HG02840 (cell line): ENCODE results near the gene PAM16.

Experiments used
- ATAC-seq: cut with Tn5 transposase; IDR thresholded peaks from one replicate; pipeline ENCODE4 v1.9.1; 2021; ENCODE audit warnings: mild to moderate bottlenecking, moderate library complexity, moderate number of reproducible peaks; ENCODE audit not compliant: unreplicated experiment, low FRiP score

The PAM16 gene

GRCh38 chr16:4322121-4323052, 28.7 kb downstream of the PAM16 start:
- no peak for ATAC-seq

GRCh38 chr16:4321286-4322120, 29.6 kb downstream of the PAM16 start:
- ATAC-seq = no peak

DNA sequence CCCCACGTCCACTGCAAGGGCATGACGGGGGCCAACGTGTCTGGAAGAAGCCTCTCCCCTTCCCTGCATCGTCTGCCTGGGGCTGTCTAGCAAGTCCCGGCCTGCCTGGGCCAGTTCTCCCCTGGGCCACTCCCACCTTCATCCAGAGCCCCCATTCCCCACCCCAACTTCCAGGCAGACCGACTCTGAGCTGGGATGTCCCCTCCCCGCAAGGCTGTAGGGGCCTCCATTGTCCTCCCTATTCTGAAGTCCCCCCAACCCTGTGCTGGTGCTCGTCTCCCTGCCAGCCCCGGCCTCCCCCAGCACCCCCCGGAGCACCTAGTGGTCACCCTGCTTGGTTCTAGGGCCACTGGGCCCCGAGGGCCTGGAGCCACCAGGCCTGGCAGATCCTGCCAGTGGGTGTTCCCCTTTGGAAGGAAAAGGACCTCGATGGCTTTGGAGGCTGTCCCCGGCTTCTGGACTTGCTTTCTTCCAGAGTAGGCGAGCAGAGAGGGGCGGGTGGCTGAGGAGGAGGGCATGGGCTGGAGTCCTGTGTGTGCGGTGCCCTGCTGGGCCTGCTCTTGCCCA, 30.5 kb downstream of the PAM16 start:
- ATAC-seq = no peak

DNA sequence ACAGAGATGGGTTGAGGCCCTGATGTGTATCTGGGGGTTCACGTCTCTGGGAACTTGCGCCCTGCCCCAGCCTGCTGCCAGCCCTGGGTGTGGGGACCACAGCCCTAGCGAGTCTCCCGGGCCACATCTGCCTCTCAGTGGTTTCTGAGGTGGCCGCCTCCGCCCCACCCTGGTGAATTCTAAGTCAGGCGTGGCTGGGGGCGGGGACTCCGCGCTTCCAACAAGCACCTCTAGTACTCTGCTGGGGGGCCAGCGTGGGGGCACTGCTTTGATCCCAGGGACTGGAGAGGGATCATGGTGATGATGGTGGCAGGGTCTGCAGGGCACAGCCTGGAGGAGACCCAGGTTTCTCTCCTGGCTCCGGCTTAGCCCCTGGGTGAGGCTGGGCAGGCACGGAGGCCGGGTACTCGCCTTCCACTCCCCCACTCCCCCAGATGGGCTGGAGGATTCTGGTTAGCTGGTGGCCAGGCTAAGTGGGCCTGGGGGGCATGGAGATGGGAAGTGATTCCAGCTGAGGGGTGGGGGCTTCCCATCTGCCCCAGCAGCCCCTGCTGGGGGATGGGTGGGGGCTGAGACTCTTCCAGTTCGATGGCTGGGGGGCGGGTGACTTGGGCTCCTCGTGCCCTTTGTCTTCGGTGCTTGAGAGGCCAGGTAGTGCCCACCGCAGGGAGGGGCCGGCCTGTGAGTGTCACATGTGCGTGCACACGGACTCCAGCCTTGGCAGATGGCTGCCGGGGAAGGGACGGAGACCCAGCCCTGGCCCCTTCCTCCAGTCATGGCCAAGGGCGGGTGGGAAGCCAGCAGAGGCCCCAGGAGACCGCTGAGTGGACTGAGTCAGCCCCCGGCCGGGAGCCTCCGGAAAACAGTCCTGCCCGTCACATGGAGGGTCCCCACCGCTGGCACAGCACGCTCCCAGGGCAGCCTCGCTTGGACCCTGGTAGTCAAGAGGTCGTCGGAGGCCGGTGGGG, 31.4 kb downstream of the PAM16 start:
- ATAC-seq = no peak

DNA sequence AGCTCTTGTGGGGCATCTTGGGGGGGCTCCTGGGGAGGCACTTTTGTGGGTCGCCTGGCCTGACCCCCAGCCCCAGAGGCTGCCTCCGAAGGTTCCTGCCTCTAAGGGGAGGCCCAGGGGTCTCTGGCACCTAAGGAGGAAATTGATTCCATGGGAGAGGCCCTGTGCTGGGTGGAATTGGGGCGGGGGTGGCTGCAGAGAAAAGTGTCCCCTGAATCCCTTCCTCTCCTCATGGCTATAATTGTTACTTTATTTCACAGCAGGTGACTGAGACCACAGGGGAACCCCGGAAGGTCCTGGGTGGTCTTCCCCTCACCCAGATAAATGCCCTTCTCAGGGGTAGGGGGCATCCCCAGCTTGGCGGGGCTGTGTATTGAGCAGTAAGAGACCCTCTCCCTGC, 32.2 kb downstream of the PAM16 start:
- no peak for ATAC-seq

GRCh38 chr16:4318451-4318910, 32.6 kb downstream of the PAM16 start:
- ATAC-seq = no peak

- ATAC-seq = no peak
These were observed 33.3 kb downstream of the PAM16 start for GRCh38 chr16:4317532-4318450.

GRCh38 chr16:4316864-4317531, 34.1 kb downstream of the PAM16 start:
- no peak for ATAC-seq

DNA sequence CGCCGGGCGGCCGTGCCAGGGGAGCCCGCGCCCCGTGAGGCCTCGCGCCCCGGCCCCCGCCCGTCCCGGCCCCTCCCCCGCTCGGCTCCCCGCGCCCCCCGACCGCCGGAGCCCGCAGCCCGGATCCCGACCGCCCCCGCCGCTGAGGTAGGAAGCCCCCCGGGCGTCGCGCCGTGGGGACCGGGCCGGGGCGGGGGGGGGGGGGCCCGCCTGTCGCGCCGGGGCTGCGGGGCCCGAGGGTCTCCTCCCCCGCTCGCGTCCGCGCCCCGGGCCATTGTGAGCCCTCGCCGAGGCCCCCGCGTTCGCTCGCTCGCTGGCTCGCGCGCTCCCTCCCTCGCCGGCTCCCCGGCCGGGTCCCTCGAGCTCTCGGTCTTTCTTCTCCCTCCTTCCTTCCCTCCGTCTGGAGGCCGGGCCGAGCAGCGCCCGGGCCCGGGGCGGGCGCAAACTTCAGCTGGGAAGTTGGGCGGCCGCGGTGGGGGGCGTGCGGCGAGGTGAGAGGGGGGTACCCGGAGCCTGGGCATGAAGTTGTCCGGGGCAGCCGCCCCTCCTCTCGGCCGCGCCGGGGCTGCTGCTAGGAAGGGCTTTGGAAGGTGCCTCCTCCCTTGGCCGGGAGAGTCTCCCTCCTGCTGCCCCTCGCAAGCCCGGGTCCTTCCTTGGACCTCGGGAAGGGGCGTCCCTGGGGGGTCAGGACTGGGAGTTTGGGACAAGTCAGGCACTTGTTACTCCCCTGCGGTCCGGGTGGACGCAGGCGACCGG, 34.8 kb downstream of the PAM16 start:
- no peak for ATAC-seq

DNA sequence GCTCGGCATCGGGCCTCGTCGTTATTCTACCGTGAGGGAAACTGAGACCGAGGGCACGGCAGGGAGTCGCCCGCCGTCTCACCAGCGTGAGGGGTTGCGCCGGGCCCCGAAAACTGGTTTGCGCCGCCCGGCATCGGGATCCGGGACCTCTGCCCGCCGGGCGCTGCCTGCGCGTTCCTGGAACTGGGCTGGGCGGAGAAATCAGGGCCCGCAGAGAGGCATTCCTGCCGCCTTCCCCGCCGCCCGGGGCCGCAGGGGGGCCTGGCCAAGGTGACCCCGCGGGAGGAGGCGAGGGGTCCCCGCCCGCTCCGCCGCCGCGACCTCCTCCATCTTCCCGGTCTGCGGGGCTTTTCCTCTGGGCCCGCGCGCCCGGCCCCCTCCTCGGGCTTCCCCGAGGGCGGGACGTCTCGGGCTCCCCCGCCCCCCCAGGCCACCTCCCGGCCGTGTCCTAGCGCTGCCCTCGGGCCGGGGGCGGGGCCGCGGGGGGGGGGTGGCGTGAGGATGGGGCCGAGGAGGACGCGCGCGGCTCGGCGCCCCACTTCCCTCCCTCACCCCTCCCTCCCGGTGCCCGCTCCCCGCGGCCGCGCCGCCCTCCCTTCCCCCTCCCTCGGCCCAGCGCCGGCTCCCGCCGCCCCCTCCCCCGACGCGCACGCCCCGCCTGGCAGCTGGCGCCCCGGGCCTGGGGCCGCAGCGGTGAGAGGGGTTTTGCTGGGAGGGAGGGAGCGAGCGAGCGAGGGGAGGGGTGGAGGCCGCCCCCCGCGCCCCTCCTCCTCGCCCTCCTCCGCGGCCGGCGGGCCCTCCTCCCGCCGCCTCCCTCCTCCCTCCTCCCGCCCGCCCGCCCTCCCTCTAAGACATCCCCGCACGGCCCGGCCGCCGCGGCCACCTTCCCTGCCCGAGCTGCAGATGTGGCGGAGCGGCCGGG, 35.7 kb downstream of the PAM16 start, which contains the start of gene GLIS2:
Gene GLIS2 (plus strand): TSS at position 882 of the 922 bp plus-strand sequence. CDS start 16,214 bp downstream, outside the sequence.
- ATAC-seq = no peak

DNA sequence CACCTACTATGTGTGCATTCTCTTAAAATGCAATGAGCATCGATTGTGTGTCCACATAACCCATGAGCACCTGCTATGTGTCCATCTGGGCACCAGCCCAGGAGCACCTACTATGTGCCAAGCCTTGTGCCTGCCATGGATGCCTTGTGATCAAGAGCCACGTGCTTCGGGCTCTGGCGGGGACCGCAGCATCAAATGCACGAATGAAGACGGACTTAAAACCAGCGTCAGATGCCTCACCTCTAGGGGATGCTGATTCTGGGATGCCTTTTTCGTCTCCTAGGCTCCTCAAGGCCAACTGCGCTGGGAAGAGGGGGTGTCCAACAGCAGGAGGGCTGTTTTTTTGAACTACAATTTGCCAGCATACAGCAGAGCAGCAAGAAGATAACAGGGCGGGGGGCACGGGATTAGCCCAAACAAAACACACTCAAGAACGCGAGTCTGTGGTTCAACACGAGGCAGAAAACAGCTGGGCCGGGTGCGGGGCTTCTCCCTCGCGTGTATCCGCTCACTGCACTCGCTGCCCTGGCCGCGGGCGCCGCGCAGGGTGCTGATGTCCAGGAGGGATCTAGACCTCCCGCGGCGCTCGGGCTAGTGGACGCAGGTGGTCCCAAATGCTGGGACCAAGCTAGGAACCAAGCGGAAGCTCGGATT, 36.5 kb downstream of the PAM16 start:
- no peak for ATAC-seq

DNA sequence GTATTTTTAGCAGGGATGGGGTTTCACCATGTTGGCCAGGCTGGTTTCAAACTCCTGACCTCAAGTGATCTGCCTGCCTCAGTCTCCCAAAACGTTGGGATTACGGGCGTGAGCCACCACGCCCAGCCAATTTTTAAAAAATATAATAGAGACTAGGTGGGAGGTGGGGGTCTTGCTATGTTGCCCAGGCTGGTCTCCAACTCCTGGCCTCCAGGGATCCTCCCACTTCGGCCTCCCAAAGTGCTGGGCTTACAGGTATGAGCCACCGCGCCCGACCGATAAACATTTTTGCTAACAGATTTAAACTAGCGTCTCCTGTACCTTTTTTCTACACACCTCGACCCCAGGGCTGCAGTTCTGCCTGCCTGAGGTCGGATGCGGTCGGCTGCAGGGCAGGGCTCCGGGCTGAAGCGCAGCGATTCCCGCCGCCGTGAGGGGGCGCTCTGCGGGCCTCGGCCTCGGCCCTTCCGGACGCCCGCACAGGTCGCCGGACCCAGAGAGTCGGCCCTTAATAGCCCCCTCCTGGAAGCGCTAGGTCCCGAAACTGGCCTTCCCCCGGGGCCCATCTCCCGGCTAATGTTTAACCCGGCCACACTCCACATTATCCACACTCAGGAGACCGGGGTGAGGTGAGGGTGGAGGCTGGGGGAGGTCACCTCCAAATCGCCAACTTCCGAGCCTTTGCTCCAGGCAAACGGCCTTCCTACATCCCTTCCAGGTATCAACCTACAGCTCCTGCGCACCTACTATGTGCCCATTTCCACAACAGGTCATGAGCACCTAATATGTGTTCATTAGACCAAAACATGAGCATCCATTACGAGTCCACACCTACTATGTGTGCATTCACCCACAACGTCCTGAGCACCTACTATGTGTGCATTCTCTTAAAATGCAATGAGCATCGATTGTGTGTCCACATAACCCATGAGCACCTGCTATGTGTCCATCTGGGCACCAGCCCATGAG, 37.3 kb downstream of the PAM16 start:
- ATAC-seq = no peak

- no peak for ATAC-seq
These were observed 41.3 kb downstream of the PAM16 start for GRCh38 chr16:4309833-4310266.

- no peak for ATAC-seq
These were observed 41.9 kb downstream of the PAM16 start for GRCh38 chr16:4309102-4309832.
